HG03432 (cell line): ENCODE data around the gene NSUN7.

Experiments
- ATAC-seq: cut with Tn5 transposase; IDR thresholded peaks from one replicate; pipeline ENCODE4 v1.9.1; 2021; ENCODE audit warnings: mild to moderate bottlenecking, moderate library complexity; ENCODE audit not compliant: unreplicated experiment

Gene NSUN7

GRCh38 chr4:40843696-40844095 is 93.9 kb downstream of the NSUN7 start:
- no peak for ATAC-seq

GRCh38 chr4:40844261-40844660 is 94.5 kb downstream of the NSUN7 start:
- ATAC-seq, result no peak

GRCh38 chr4:40845154-40845835 is 95.5 kb downstream of the NSUN7 start:
- ATAC-seq, result no peak

- no peak for ATAC-seq
Measured at GRCh38 chr4:40846532-40846931, 96.8 kb downstream of the NSUN7 start.

- ATAC-seq, result no peak
Measured at GRCh38 chr4:40848251-40848650, 98.5 kb downstream of the NSUN7 start.

- ATAC-seq, result no peak
Measured at GRCh38 chr4:40848940-40849339, 99.2 kb downstream of the NSUN7 start.

GRCh38 chr4:40850496-40850895 is 100.7 kb downstream of the NSUN7 start:
- no peak for ATAC-seq

GRCh38 chr4:40856277-40856839 is 106.6 kb downstream of the NSUN7 start:
- ATAC-seq, result no peak

GRCh38 chr4:40856840-40857362 is 107.1 kb downstream of the NSUN7 start:
- peak; percentile 97 for ATAC-seq

GRCh38 chr4:40857956-40858355 is 108.2 kb downstream of the NSUN7 start:
- ATAC-seq, result no peak

- ATAC-seq, result no peak
Measured at GRCh38 chr4:40858962-40859361, 109.2 kb downstream of the NSUN7 start.
